ENCODE data around the gene ENDOV. TPM values are rescaled to one million over a fixed set of nuclear protein-coding genes. Genes with fewer than 3 reads are reported as not detected.

The ENDOV gene
- total RNA-seq, 1 donor from 2014 or later: 11.7 TPM

Small RNAs within 50 kb of the gene (microRNA-seq; reads per million reads assigned to microRNA genes)
- not detected for gene MIR4730

Other genes starting within 250 kb of the ENDOV start
- not detected for gene CARD14, start 245.1 kb upstream of the ENDOV start, total RNA-seq
- gene SGSH, start 194.8 kb upstream of the ENDOV start, total RNA-seq: 13.4 TPM
- gene SLC26A11, start 194.7 kb upstream of the ENDOV start, total RNA-seq: 5.1 TPM
- gene RNF213, start 154.3 kb upstream of the ENDOV start, total RNA-seq: 29.9 TPM
- gene NPTX1, start 61.4 kb downstream of the ENDOV start, total RNA-seq: not detected
- 19.0 TPM for gene RPTOR, start 129.7 kb downstream of the ENDOV start, total RNA-seq

Measured in Right ventricle myocardium superior (tissue), 1 donor.